ENCODE data around the gene NAA80.
"Not testable (repeated sequence)": the region's sequence is repeated elsewhere in the genome, so short reads cannot be mapped to it uniquely, and the experiment has no call there.

Gene NAA80

GRCh38 chr3:50262778-50263177, 36.4 kb downstream of the NAA80 start:
- DNase-seq (ENCODE audit: low read depth, low spot score), result no peak
- no peaks in the 10 kb centered on the region; the same call in 1 of the 2 replicates for H3K36me3 ChIP-seq (ENCODE audit: insufficient read depth, low read length)
- no peak overlapping the region for H3K27ac ChIP-seq
- H3K9ac ChIP-seq (ENCODE audit: insufficient read length), result no peak overlapping the region
- no peaks in the 10 kb centered on the region for H3K9me3 ChIP-seq (ENCODE audit: low read depth, low read length)
- TF ChIP-seq EZH2 (IDR thresholded peaks at IDR 0.05) (no peak), FOXP2 (optimal IDR thresholded peaks at IDR 0.05; ENCODE audit: control extremely low read depth, extremely low read length, insufficient read depth) (no peak), POLR2AphosphoS5 (IDR thresholded peaks at IDR 0.05; ENCODE audit: borderline replicate concordance, low read depth, low read length) (no peak)
- no peak overlapping the region for H3K4me3 ChIP-seq

- DNase-seq (ENCODE audit: low read depth, low spot score); H3K4me3 ChIP-seq; H3K36me3 ChIP-seq (ENCODE audit: insufficient read depth, low read length); H3K9ac ChIP-seq (ENCODE audit: insufficient read length); H3K9me3 ChIP-seq (ENCODE audit: low read depth, low read length); H3K27ac ChIP-seq: not testable (repeated sequence)
These were observed 37.0 kb downstream of the NAA80 start for GRCh38 chr3:50262200-50262599.

GRCh38 chr3:50261505-50261904, 37.7 kb downstream of the NAA80 start:
- Histone ChIP-seq H3K4me3 (no peak overlapping the region), H3K36me3 (ENCODE audit: insufficient read depth, low read length) (peaks cover 10% of the 10 kb centered on the region; the same call in 1 of the 2 replicates), H3K9me3 (ENCODE audit: low read depth, low read length) (no peaks in the 10 kb centered on the region), H3K27ac (no peak overlapping the region), H3K9ac (ENCODE audit: insufficient read length) (no peak overlapping the region)
- no peak for TF ChIP-seq POLR2AphosphoS5 (IDR thresholded peaks at IDR 0.05; ENCODE audit: borderline replicate concordance, low read depth, low read length)
- TF ChIP-seq EZH2 (IDR thresholded peaks at IDR 0.05), result no peak
- no peak for TF ChIP-seq FOXP2 (optimal IDR thresholded peaks at IDR 0.05; ENCODE audit: control extremely low read depth, extremely low read length, insufficient read depth)
- no peak for DNase-seq (ENCODE audit: low read depth, low spot score)

- Histone ChIP-seq H3K4me3 (peak overlapping the region; percentile 76), H3K9ac (ENCODE audit: insufficient read length) (peak overlapping the region; percentile 78)
These were observed 38.2 kb downstream of the NAA80 start for GRCh38 chr3:50260942-50261441.

GRCh38 chr3:50260027-50260941, 38.9 kb downstream of the NAA80 start:
- H3K9ac ChIP-seq (ENCODE audit: insufficient read length), result peak overlapping the region; percentile 78
- no peak for DNase-seq (ENCODE audit: low read depth, low spot score)
- peak overlapping the region; percentile 76 for H3K4me3 ChIP-seq
- TF ChIP-seq POLR2AphosphoS5 (IDR thresholded peaks at IDR 0.05; ENCODE audit: borderline replicate concordance, low read depth, low read length) (no peak; the same call in 1 of the 2 replicates), EZH2 (IDR thresholded peaks at IDR 0.05) (no peak), FOXP2 (optimal IDR thresholded peaks at IDR 0.05; ENCODE audit: control extremely low read depth, extremely low read length, insufficient read depth) (no peak)
- no peak overlapping the region for H3K27ac ChIP-seq
- no peaks in the 10 kb centered on the region for H3K9me3 ChIP-seq (ENCODE audit: low read depth, low read length)
- H3K36me3 ChIP-seq (ENCODE audit: insufficient read depth, low read length), result peaks cover 10% of the 10 kb centered on the region; the same call in 1 of the 2 replicates

More at GRCh38 chr3:50260942-50261441, 38.2 kb downstream of the NAA80 start:
- DNase-seq (ENCODE audit: low read depth, low spot score), result no peak
- TF ChIP-seq POLR2AphosphoS5 (IDR thresholded peaks at IDR 0.05; ENCODE audit: borderline replicate concordance, low read depth, low read length) (no peak), EZH2 (IDR thresholded peaks at IDR 0.05) (no peak), FOXP2 (optimal IDR thresholded peaks at IDR 0.05; ENCODE audit: control extremely low read depth, extremely low read length, insufficient read depth) (no peak)
- H3K27ac ChIP-seq, result no peak overlapping the region
- H3K36me3 ChIP-seq (ENCODE audit: insufficient read depth, low read length), result peaks cover 10% of the 10 kb centered on the region; the same call in 1 of the 2 replicates
- H3K9me3 ChIP-seq (ENCODE audit: low read depth, low read length), result no peaks in the 10 kb centered on the region

GRCh38 chr3:50259432-50260026, 39.7 kb downstream of the NAA80 start:
- Histone ChIP-seq H3K4me3 (peak overlapping the region; percentile 76), H3K9ac (ENCODE audit: insufficient read length) (no peak overlapping the region), H3K36me3 (ENCODE audit: insufficient read depth, low read length) (peaks cover 10% of the 10 kb centered on the region; the same call in 1 of the 2 replicates), H3K9me3 (ENCODE audit: low read depth, low read length) (no peaks in the 10 kb centered on the region), H3K27ac (no peak overlapping the region)
- no peak for DNase-seq (ENCODE audit: low read depth, low spot score)
- TF ChIP-seq EZH2 (IDR thresholded peaks at IDR 0.05) (no peak), FOXP2 (optimal IDR thresholded peaks at IDR 0.05; ENCODE audit: control extremely low read depth, extremely low read length, insufficient read depth) (no peak), POLR2AphosphoS5 (IDR thresholded peaks at IDR 0.05; ENCODE audit: borderline replicate concordance, low read depth, low read length) (no peak)

- Histone ChIP-seq H3K9ac (ENCODE audit: insufficient read length) (no peak overlapping the region), H3K9me3 (ENCODE audit: low read depth, low read length) (no peaks in the 10 kb centered on the region), H3K36me3 (ENCODE audit: insufficient read depth, low read length) (peaks cover 10% of the 10 kb centered on the region; the same call in 1 of the 2 replicates), H3K4me3 (no peak overlapping the region), H3K27ac (no peak overlapping the region; the same call in 1 of the 2 replicates)
- TF ChIP-seq FOXP2 (optimal IDR thresholded peaks at IDR 0.05; ENCODE audit: control extremely low read depth, extremely low read length, insufficient read depth), result no peak
- TF ChIP-seq POLR2AphosphoS5 (IDR thresholded peaks at IDR 0.05; ENCODE audit: borderline replicate concordance, low read depth, low read length), result no peak
- TF ChIP-seq EZH2 (IDR thresholded peaks at IDR 0.05), result no peak
- no peak for DNase-seq (ENCODE audit: low read depth, low spot score)
These were observed 40.2 kb downstream of the NAA80 start for GRCh38 chr3:50258979-50259378.

- TF ChIP-seq EZH2 (IDR thresholded peaks at IDR 0.05) (no peak), POLR2AphosphoS5 (IDR thresholded peaks at IDR 0.05; ENCODE audit: borderline replicate concordance, low read depth, low read length) (no peak), FOXP2 (optimal IDR thresholded peaks at IDR 0.05; ENCODE audit: control extremely low read depth, extremely low read length, insufficient read depth) (no peak)
- no peaks in the 10 kb centered on the region for H3K9me3 ChIP-seq (ENCODE audit: low read depth, low read length)
- no peak overlapping the region for H3K27ac ChIP-seq
- DNase-seq (ENCODE audit: low read depth, low spot score), result no peak
- H3K4me3 ChIP-seq, result no peak overlapping the region
- no peak overlapping the region for H3K9ac ChIP-seq (ENCODE audit: insufficient read length)
- peaks cover 10% of the 10 kb centered on the region; the same call in 1 of the 2 replicates for H3K36me3 ChIP-seq (ENCODE audit: insufficient read depth, low read length)
These were observed 41.0 kb downstream of the NAA80 start for GRCh38 chr3:50258029-50258680.

Measured in SK-N-MC (cell line).